Mononuclear cell (primary cell): Measurements from ENCODE around the gene ZBTB33. TPM values are rescaled to one million over a fixed set of nuclear protein-coding genes. Genes with fewer than 3 reads are reported as not detected.
A peak's percentile ranks its signal among the peaks of the same experiment; 100 is the strongest.

Experiments used
- H3K27me3 ChIP-seq: 2 replicates; pipeline ENCODE4 v1.6.0; 2011; ENCODE audit warnings: low read length, control low read depth; ENCODE audit not compliant: insufficient read depth
- H3K4me1 ChIP-seq: 2 replicates; pipeline ENCODE4 v1.5.1; 2011; ENCODE audit warnings: mild to moderate bottlenecking, low read length, control low read depth; ENCODE audit not compliant: insufficient read depth
- H3K4me3 ChIP-seq: 2 replicates; pipeline ENCODE4 v1.5.1; 2011; ENCODE audit warnings: mild to moderate bottlenecking, low read length, moderate library complexity
- H3K9me3 ChIP-seq: 2 replicates; pipeline ENCODE4 v1.5.1; 2011; ENCODE audit warnings: low read depth, mild to moderate bottlenecking, control low read depth, low read length
- total RNA-seq: library from RNA; depleted of rRNA; stranded (reverse); fragments of >200 nt; gene quantifications from one replicate; pipeline ENCODE4 v1.2.3, GENCODE V29; 2012

ZBTB33 gene, protein sequence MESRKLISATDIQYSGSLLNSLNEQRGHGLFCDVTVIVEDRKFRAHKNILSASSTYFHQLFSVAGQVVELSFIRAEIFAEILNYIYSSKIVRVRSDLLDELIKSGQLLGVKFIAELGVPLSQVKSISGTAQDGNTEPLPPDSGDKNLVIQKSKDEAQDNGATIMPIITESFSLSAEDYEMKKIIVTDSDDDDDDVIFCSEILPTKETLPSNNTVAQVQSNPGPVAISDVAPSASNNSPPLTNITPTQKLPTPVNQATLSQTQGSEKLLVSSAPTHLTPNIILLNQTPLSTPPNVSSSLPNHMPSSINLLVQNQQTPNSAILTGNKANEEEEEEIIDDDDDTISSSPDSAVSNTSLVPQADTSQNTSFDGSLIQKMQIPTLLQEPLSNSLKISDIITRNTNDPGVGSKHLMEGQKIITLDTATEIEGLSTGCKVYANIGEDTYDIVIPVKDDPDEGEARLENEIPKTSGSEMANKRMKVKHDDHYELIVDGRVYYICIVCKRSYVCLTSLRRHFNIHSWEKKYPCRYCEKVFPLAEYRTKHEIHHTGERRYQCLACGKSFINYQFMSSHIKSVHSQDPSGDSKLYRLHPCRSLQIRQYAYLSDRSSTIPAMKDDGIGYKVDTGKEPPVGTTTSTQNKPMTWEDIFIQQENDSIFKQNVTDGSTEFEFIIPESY
- total RNA-seq: 52.8 TPM

DNA sequence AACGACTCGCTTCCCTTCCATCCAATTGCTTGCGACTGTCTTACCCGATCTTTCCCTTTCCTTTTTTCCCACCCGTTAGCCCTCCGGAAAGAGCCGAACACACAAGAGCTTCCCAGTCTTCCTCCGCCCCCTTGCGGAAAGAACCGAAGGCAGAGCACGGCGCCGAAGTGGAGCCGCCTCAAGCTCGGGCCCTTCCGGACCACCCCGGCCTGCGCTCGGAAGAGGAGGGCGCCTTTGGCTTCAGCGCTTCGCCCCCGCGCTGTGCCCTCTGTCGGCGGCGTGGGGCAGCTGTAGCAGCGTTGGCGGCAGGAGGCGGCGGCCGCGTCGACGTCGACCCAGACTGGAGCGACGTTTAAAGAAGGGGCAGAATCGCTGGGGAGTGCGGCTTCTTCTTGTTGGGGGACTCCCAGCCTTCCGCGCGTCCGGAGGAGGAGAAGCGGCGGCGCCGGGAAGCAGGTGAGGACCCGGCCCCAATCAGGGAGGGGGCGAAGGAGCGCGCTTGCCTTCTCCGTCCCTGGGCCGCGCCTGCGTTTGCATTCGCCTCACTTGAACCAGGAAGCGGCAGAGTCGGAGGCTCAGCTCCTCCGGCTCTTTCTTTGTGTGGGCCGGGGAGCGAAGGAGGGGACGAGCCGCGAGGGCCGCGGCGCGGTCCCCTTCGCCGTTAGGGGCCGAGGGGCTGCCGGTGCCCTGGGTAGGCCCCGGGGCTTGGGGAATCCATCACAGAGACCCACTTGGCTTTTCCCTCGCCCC lies at the start of gene ZBTB33:
Gene ZBTB33, plus strand, starts transcription at position 291 of the 750 bp plus-strand sequence. CDS start 2,604 bp downstream, outside the sequence.
- H3K9me3 ChIP-seq: no peaks in the 10 kb centered on the region
- peak within 1 kb of the TSS; percentile 73 for H3K4me3 ChIP-seq
- H3K4me1 ChIP-seq: no peaks in the 10 kb centered on the region
- no peaks in the 10 kb centered on the region for H3K27me3 ChIP-seq

DNA sequence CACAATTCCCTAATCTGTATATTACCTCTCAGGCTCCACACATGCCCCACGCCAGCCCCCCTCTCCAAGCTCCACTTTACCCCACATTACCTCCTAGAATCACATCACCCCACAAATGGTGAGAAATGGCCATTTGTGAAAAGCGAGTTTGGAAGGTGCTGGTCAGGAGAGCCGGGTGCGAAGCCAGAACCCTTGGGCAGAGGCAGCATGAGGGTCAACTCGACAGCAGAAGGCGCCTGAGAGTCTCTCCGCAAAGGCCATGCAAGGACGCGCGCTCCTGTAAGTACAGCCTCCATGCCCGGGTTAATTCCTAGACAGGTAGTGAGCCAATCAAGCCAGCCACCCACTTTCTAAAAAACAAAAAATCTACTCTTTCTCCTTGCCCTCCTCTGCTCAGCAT lies 49.8 kb upstream of the ZBTB33 start:
- Histone ChIP-seq H3K4me3 (no peak overlapping the region), H3K9me3 (no peaks in the 10 kb centered on the region), H3K27me3 (no peaks in the 10 kb centered on the region), H3K4me1 (no peaks in the 10 kb centered on the region)

DNA sequence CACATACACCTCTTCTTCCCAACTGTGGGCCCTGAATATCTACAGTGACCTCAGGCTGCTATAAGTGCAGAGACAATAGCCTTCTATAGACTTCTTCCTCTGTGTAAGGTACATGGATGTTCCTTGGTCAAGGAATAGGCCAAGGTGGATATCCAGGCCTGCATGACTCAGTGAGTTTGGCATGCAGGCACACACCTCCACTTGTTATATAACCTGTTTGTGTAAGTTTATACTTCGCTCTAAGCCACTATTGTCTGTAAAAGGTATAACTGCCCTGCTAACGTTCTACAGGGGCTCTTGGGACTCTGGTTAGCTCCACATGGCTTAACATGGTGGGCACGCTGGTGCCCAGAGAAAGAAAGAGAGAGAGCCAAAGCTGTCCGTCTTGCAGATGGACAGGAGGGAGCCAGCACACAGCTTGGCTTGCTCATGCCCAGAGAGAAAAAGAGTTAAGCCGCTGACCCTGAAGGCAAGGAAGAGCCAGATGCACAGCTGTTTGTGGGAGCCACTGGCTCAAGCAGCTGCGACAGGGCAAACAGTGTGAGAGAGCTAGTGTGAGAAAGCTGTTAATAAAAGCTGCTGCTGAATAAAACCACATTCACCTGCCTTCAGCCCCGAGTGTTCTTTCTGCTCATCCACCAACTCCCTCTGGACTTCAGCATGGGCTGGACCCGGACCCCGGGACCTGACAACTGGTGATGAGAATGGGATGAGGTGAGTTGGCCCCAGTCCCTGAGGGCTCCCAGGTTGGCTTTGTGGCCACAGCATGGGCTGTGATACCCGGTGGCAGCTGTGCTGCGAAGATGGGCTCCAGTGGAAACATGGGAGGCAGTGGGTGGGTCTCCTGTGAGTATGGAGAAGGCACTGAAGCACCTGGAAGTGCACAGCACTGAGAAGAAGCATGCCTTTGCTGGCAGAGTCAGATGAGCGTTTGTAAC lies 44.5 kb upstream of the ZBTB33 start:
- Histone ChIP-seq H3K27me3 (no peaks in the 10 kb centered on the region), H3K9me3 (no peaks in the 10 kb centered on the region), H3K4me3 (no peak overlapping the region), H3K4me1 (no peaks in the 10 kb centered on the region)

DNA sequence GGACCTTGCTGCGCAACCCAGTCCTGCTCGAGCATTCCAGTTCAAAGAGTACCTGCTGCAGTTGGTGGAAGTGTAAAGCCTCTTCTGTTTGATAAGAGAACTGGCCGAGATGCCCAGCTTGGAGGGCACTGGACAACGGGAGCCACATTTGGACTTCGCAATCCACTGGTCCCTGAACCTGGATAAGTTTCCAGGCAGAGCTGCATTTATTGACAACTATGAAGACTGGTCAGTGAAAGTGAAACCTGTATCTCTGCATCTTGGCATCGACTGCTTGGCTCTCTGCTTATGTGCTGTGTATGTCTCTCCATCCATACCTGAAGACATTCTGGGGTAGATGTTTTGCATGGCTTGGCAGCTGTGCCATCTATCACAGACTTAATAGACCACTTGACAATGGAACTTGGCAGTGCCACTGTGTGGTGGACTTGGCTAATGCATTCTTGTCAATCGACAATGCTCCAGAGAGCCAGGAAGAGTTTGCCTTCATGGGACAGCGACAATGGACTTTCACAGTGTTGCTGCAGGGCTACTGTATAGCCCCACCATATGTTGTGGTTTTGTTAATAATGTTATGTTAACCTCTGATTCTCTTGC lies 43.5 kb upstream of the ZBTB33 start:
- no peak overlapping the region for H3K4me3 ChIP-seq
- no peaks in the 10 kb centered on the region for H3K9me3 ChIP-seq
- H3K27me3 ChIP-seq: no peaks in the 10 kb centered on the region
- no peaks in the 10 kb centered on the region for H3K4me1 ChIP-seq

DNA sequence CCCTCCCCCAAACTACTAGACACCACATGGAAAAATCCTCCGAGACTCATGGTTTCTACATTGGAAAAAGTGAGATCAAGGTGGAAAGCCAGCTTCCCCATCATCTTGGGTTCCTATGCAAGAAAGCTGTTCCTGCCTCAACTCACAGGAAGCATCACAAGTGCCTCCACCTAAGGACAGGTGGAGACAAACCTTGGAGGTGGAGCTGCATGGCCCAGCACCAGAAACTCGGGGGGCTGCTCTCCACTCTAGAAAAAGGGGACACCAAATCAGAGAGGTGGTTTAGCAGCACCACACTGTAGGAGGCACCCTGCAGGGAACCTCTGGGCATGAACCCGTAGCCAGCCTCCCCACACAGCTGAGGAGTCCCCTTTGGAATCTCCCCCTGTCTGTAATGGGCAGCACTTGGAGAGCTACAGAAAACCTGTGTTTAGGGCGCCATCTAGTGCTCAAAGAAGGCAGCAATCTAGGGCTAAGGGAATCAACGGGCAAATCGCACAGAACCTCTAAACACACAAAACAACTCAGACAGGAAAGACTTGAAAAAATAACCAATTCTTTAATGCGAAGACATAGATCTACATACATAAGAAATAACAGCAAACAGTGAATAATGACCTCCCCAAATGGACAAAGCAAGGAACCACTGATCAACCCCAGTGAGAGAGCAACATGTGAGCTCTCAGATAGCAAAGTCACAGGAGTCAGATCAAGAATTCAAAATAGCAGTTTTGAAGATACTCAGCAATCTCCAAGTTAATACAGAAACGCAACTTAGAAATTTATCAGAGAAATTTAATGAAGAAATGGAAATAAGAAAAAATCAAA lies 37.0 kb upstream of the ZBTB33 start:
- H3K4me3 ChIP-seq: no peak overlapping the region
- no peaks in the 10 kb centered on the region for H3K27me3 ChIP-seq
- no peaks in the 10 kb centered on the region for H3K4me1 ChIP-seq
- H3K9me3 ChIP-seq: no peaks in the 10 kb centered on the region

DNA sequence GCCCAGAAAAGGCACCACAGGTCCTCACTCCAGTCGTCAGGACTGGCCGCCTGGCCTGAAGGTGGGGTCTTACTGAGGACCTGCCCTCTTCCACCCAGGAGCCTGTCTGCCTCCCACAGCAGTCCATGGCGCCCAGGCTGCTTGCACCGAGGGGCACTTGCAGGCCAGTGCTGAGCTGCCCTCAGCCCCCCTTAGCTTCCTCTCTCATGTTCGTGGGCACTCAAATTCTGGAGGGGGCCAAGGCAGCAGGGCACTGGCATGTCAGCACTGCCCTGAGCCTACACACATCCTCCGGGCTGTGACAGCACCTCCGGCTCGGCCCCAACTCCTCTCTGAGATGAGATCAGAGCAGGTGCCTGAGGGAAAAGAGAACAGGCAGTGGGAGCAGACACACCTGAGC lies 27.2 kb upstream of the ZBTB33 start:
- H3K4me3 ChIP-seq: no peak overlapping the region
- H3K4me1 ChIP-seq: no peaks in the 10 kb centered on the region
- H3K9me3 ChIP-seq: no peaks in the 10 kb centered on the region
- H3K27me3 ChIP-seq: no peaks in the 10 kb centered on the region

DNA sequence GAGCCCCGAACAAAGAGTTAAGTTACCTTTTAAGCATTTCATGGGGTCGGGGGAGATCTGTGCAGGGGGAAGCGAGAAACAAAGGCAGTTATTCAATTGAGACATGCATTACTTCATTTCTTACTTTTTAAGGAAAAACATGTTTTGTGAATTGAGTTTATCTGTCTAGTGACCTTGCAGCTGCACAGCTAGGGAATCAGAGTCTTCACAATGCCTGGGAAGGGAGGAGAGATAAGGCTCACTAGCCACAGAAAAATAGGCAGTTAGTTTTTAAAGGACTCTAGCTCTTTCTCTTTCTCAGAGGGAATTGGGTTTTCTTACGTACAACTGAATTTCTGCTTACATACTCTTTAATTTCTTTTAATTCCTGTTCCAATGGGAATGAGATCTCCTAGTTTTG lies 26.2 kb upstream of the ZBTB33 start:
- no peaks in the 10 kb centered on the region for H3K27me3 ChIP-seq
- no peak overlapping the region for H3K4me3 ChIP-seq
- no peaks in the 10 kb centered on the region for H3K4me1 ChIP-seq
- no peaks in the 10 kb centered on the region for H3K9me3 ChIP-seq

DNA sequence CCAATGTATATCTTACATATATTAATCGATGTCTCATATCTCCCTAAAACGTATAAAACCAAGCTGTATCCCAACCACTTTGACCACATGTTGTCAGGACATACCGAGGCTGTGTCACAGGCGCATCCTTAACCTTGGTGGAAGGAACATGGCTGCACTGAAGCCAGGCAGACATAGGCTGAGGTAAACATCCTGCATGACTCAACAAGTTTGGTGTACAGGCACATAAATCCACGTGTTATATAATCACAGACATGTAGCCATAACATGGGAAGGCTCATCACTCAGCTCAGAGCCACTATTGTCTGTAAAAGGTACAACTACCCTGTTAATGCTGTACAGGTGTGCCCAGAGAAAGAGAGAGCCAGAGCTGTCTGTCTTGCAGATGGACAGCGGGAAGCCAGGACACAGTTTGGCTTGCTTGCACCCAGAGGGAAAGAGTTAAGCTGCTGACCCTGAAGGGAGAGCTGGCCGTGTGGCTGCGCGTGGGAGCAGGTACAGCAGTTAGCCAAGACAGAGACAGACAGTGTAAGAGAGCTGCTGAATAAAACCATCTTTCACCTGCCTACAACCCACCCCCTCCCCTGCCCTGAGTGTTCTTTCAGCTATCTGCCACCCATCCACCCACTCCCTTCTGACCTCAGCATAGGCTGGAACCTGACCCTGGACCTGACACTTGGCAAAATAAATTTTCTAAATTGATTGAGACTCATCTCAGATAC lies 22.3 kb upstream of the ZBTB33 start:
- Histone ChIP-seq H3K4me1 (no peaks in the 10 kb centered on the region), H3K27me3 (no peaks in the 10 kb centered on the region), H3K4me3 (no peak overlapping the region), H3K9me3 (no peaks in the 10 kb centered on the region)

DNA sequence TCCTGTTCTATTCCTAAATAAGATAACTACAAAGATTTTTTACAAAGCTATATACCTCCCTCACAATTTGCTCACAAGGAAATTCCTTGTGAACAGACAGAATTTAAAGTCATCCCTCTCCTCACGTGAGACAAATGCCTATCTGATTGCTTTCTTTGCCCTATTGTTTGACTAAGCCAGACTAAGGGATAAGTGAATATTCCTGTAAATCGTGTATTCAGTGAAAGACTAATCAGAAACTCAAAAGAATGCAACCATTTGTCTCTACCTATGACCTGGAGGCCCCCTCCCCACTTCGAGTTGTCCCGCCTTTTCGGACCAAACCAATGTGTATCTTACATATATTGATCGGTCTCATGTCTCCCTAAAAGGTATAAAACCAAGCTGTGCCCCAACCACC lies 15.3 kb upstream of the ZBTB33 start:
- H3K4me3 ChIP-seq: no peak overlapping the region
- no peaks in the 10 kb centered on the region for H3K9me3 ChIP-seq
- no peaks in the 10 kb centered on the region for H3K4me1 ChIP-seq
- no peaks in the 10 kb centered on the region for H3K27me3 ChIP-seq

DNA sequence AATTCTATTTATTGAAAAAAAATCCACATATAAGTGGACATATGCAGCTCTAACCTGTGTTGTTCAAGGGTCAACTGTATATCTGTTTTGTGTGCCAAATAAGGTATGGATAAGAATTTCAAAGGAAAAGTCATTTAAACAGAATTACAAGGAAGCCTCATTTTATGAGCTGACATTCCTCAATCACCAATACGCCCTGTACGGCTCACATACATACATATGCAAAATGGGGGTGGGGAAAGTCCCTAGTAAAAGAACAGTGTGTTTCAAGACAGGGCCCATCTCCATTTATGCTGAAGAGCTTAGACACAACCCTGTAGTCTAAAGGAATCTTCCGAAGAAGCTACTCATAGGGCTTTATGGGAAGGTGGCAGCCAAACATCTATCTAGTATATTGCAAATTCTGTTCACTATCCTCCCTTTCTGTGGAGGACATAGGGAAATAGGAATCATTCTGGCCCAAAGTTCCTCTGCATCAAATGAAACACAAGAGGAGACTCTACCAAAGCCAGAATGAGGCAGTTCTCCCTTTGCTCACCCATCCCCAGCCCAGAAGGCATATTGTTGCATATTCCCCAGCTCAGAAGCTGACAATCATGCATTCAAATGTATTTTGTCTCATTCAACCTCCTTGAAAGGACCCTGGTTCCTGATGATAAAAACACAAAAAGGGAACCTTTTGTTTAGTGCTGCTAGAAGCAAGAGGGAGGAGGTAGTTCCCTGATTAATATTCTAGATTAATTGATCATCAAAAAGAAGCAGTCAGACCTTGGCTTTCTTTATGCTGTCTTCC lies 13.7 kb upstream of the ZBTB33 start:
- Histone ChIP-seq H3K4me3 (no peak overlapping the region), H3K27me3 (no peaks in the 10 kb centered on the region), H3K4me1 (no peaks in the 10 kb centered on the region), H3K9me3 (no peaks in the 10 kb centered on the region)

DNA sequence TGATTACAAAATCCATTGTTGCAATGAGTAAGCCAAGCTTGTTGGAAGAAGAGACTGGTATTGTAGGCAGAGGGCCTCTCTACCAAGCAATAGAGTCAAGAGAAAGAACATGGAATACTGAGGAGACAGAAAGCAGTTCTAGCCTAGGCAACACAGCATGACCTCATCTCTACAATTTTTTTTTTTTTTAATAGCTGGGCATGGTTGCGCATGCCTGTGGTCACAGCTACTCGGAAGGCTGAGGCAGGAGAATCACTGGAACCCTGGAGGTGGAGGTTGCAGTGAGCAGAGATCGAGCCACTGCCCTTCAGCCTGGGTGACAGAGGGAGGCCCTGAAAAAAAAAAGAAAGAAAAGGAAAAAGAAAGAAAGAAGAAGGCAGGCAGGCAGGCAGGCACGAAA lies 11.7 kb upstream of the ZBTB33 start:
- H3K9me3 ChIP-seq: no peaks in the 10 kb centered on the region
- H3K27me3 ChIP-seq: no peaks in the 10 kb centered on the region
- no peak overlapping the region for H3K4me3 ChIP-seq
- H3K4me1 ChIP-seq: peaks cover 6% of the 10 kb centered on the region

DNA sequence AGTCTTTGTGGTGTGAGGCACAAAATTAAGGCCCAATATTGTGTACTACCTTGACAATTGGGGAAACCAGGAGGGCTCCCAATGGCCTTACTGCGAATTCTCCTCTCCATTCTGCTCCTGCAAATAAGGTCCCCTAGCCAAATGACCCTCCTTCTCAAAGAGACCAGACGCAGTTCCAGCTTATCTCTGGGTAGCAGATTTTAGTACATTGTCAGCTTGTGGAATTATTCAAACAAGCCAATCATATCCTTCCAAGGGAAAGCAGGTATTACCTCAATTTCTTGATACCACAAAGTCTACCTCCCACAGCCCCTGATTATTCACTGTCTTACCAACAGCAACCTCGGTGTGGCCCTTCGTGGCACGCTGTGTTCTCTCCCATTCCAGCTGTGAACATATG lies 7.8 kb upstream of the ZBTB33 start:
- Histone ChIP-seq H3K27me3 (no peaks in the 10 kb centered on the region), H3K4me1 (peaks cover 10% of the 10 kb centered on the region), H3K4me3 (no peak overlapping the region), H3K9me3 (no peaks in the 10 kb centered on the region)
